ENCODE measurements around the gene COMMD6. TPM values are rescaled to one million over a fixed set of nuclear protein-coding genes. Genes with fewer than 3 reads are reported as not detected.

COMMD6 gene
- total RNA-seq, 1 experiment from 2014 or later = 384 TPM

DNA sequence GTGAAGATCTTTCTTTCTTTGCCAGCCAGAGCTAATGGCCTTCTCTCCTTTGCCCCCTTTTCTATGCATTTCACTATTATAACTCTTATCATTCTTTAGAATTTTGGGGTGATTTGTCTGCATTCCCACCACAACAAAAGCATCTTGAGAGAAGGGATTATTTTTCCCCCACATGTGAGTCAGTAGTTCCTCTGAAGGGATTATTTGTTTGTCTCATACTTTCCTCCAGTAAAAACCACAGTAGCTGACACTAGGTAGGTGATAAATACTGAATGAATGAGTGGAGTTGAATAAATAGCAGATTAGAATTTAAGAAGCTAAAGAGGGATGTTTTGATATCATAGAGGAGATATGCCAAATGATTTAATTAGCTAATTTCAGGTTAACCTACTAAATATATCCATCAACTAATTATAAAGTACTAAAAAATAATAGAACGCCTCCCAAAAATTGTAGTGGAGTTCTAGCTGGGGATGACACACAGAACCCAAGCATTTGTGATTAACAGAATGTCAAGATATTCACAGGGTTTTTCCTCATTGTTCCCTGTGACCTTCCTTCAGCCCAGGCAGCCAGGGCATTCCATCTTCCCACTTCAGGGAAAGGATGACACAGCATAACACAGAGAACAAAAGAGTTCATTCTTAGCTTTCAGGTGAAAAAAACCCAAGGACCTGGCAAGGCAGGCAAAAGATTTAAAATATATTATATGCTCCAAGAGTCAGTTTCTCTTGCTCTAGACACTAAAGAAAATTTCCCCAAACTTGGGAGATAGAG lies 52.2 kb downstream of the COMMD6 start:
- Histone ChIP-seq H4K20me1 (ENCODE audit: insufficient read depth, low read depth, low read length) (no peaks in the 10 kb centered on the region), H3K27me3 (ENCODE audit: low read length) (peaks cover 2% of the 10 kb centered on the region; the same call in 1 of the 2 replicates), H3K4me3 (ENCODE audit: low read length) (no peak overlapping the region), H3K36me3 (ENCODE audit: insufficient read depth, low read length) (no peaks in the 10 kb centered on the region), H3K4me2 (ENCODE audit: low read depth, low read length, poor library complexity, severe bottlenecking) (no peak overlapping the region), H2AFZ (ENCODE audit: low read length) (no peak overlapping the region), H3K4me1 (ENCODE audit: low read length) (peaks cover 22% of the 10 kb centered on the region), H3K27ac (ENCODE audit: low read length) (no peak overlapping the region), H3K9ac (ENCODE audit: low read length) (no peak overlapping the region), H3K79me2 (ENCODE audit: low read length) (no peaks in the 10 kb centered on the region), H3K9me3 (ENCODE audit: low read length) (no peaks in the 10 kb centered on the region), H3K9me2 (replicated peaks; ENCODE audit: insufficient read depth, low read length) (no peaks in the 10 kb centered on the region)
- no peak for DNase-seq

DNA sequence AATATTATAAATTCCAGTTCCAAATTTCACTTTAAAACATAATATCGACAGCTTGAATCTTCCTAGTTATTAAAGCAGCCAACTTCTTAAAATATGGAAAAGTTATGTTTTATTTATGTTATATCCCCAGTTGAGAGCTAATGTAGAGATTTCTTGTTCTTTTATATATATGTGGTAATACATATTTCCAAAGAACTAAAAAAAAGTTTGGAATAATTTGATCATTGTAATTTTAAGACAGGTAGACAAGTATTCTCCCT lies 54.9 kb downstream of the COMMD6 start:
- Histone ChIP-seq H3K27ac (ENCODE audit: low read length) (no peak overlapping the region), H3K9me2 (replicated peaks; ENCODE audit: insufficient read depth, low read length) (no peaks in the 10 kb centered on the region), H3K4me2 (ENCODE audit: low read depth, low read length, poor library complexity, severe bottlenecking) (peak overlapping the region; percentile 83), H3K79me2 (ENCODE audit: low read length) (no peaks in the 10 kb centered on the region), H3K4me3 (ENCODE audit: low read length) (peak overlapping the region; percentile 70), H3K9ac (ENCODE audit: low read length) (peak overlapping the region; percentile 13; the same call in 1 of the 2 replicates), H3K27me3 (ENCODE audit: low read length) (peaks cover 2% of the 10 kb centered on the region; the same call in 1 of the 2 replicates), H3K9me3 (ENCODE audit: low read length) (no peaks in the 10 kb centered on the region), H3K36me3 (ENCODE audit: insufficient read depth, low read length) (no peaks in the 10 kb centered on the region), H2AFZ (ENCODE audit: low read length) (no peak overlapping the region), H3K4me1 (ENCODE audit: low read length) (peaks cover 23% of the 10 kb centered on the region), H4K20me1 (ENCODE audit: insufficient read depth, low read depth, low read length) (no peaks in the 10 kb centered on the region)
- no peak for DNase-seq

DNA sequence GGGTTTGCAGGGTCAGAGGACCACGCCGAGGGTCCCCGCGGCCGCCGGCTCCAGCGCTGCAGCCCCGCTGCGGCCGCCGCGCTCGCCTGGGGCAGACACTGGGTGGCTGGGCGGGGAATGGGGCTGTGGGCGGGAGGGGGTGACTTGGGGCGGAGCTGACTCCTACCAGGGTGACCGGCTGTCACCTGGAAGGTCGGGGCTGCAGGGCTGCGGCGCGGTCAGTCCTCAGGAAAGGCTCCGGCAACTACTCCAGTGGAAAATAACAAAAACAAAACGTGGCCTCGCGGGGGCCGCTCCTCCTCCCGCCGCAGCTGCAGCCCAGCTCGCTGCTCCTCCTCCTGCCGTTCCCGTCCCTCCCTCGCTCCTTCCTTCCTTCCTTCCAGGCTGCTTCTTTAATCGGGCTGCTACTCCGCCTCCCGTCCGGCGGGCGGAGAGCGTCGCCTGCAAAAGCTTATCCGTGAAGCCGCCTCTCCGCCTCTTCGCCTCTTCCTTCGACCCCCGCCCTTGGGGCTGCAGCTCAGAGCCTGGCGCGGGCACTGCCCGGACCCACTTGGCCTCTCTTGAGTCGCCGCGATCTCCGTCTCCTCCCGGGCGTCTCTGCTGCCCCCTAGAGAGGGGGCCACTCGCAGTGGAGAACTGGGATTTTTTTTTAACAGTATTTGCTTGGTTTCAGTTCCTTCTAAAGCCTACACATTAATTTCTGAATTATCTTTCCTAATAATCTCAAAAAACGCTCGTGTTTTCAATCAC lies 55.4 kb downstream of the COMMD6 start, which contains the start of gene TBC1D4:
TSS of gene TBC1D4 (minus strand) at position 100 of the 750 bp plus-strand sequence. CDS start 402 bp downstream, outside the sequence.
- Histone ChIP-seq H3K79me2 (ENCODE audit: low read length) (no peaks in the 10 kb centered on the region), H3K9me2 (replicated peaks; ENCODE audit: insufficient read depth, low read length) (no peaks in the 10 kb centered on the region), H3K27ac (ENCODE audit: low read length) (no peak within 1 kb of the TSS), H3K4me1 (ENCODE audit: low read length) (peaks cover 23% of the 10 kb centered on the region), H3K9ac (ENCODE audit: low read length) (peak within 1 kb of the TSS; percentile 60), H3K4me3 (ENCODE audit: low read length) (peak within 1 kb of the TSS; percentile 70), H2AFZ (ENCODE audit: low read length) (peak within 1 kb of the TSS; percentile 82), H3K4me2 (ENCODE audit: low read depth, low read length, poor library complexity, severe bottlenecking) (peak within 1 kb of the TSS; percentile 83), H4K20me1 (ENCODE audit: insufficient read depth, low read depth, low read length) (no peaks in the 10 kb centered on the region), H3K27me3 (ENCODE audit: low read length) (peaks cover 2% of the 10 kb centered on the region; the same call in 1 of the 2 replicates), H3K36me3 (ENCODE audit: insufficient read depth, low read length) (no peaks in the 10 kb centered on the region), H3K9me3 (ENCODE audit: low read length) (no peaks in the 10 kb centered on the region)
- DNase-seq = peak; percentile 93

DNA sequence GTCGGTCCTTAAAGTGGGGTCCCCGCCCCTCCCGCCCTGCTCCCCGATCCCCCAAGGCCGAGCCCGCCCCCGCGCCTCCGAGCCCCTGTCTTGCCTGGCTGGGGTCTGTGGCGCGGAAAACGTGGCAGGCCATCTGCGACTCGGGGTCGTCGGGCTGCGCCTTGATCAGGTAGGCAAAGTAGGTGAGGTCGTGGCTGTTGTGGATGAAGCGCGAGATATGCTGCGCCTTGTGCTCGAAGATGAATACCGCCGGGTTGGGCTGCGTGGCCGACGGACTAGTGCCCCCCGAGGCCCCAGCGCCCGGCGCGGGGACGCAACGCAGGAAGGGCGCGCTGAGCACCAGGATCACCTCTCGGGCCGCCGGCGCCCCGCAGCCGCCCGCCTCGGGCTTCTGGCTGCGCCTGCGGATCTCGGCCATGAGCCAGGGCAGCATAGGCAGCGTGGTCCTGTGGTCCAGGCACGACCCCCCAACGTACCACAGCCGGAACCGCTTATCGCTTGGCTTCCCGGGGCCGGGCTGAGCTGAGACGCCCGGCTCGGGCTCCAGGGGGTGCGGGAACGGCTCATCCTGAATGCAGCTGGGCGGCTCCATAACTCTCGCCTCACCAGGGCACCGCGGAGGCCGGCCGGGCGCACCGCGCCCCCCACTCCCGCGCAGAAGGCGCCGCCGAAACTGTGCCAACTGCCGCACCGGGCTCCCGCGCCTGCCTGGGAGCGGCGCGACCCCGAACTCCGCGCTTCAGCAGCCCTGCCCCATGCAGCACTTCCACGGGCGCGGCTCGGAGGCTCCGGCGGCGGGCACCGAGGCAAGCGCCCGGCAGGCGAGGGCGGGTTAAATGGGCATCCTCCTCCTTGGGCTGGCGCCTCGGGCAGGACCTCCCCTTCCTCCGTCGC lies 56.2 kb downstream of the COMMD6 start:
- Histone ChIP-seq H3K27me3 (ENCODE audit: low read length) (peaks cover 2% of the 10 kb centered on the region; the same call in 1 of the 2 replicates), H3K79me2 (ENCODE audit: low read length) (no peaks in the 10 kb centered on the region), H2AFZ (ENCODE audit: low read length) (peak overlapping the region; percentile 82), H3K9ac (ENCODE audit: low read length) (peak overlapping the region; percentile 60), H3K4me2 (ENCODE audit: low read depth, low read length, poor library complexity, severe bottlenecking) (peak overlapping the region; percentile 83), H3K9me3 (ENCODE audit: low read length) (no peaks in the 10 kb centered on the region), H3K4me3 (ENCODE audit: low read length) (peak overlapping the region; percentile 70), H3K9me2 (replicated peaks; ENCODE audit: insufficient read depth, low read length) (no peaks in the 10 kb centered on the region), H3K27ac (ENCODE audit: low read length) (no peak overlapping the region), H3K4me1 (ENCODE audit: low read length) (peaks cover 23% of the 10 kb centered on the region), H3K36me3 (ENCODE audit: insufficient read depth, low read length) (no peaks in the 10 kb centered on the region), H4K20me1 (ENCODE audit: insufficient read depth, low read depth, low read length) (no peaks in the 10 kb centered on the region)
- DNase-seq = peak; percentile 50

DNA sequence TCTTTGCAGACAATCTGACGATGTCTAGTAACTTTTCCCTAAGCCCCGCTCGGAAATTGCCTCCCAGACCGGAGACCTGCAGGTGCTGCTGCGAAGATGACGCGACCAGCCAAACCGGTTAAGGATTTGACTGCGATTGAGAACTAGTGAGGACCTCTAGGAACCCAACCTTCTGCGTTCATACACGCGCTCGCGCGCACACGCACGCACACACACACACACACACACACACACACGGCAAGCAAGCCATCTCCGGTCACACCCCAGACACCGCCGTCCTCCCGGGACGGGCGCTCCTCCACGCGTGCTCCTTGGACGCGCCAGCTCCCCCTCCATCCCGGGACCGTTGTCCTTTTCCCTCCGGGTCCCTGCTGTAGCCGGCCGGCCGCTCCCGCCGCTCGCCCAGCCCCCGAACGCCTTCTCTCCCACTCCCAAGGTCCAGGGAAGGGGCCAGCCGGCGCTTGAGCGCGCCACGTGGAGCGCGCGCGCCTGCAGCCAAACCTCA lies 56.9 kb downstream of the COMMD6 start:
- no peaks in the 10 kb centered on the region for H3K36me3 ChIP-seq (ENCODE audit: insufficient read depth, low read length)
- H3K4me3 ChIP-seq (ENCODE audit: low read length) = peak overlapping the region; percentile 70
- H3K9me3 ChIP-seq (ENCODE audit: low read length) = no peaks in the 10 kb centered on the region
- no peak for DNase-seq
- no peak overlapping the region for H2AFZ ChIP-seq (ENCODE audit: low read length)
- H3K27ac ChIP-seq (ENCODE audit: low read length) = no peak overlapping the region
- H3K4me1 ChIP-seq (ENCODE audit: low read length) = peaks cover 23% of the 10 kb centered on the region
- H3K79me2 ChIP-seq (ENCODE audit: low read length) = no peaks in the 10 kb centered on the region
- no peaks in the 10 kb centered on the region for H3K9me2 ChIP-seq (replicated peaks; ENCODE audit: insufficient read depth, low read length)
- peaks cover 2% of the 10 kb centered on the region; the same call in 1 of the 2 replicates for H3K27me3 ChIP-seq (ENCODE audit: low read length)
- H3K4me2 ChIP-seq (ENCODE audit: low read depth, low read length, poor library complexity, severe bottlenecking) = peak overlapping the region; percentile 83
- H4K20me1 ChIP-seq (ENCODE audit: insufficient read depth, low read depth, low read length) = no peaks in the 10 kb centered on the region
- peak overlapping the region; percentile 33; the same call in 1 of the 2 replicates for H3K9ac ChIP-seq (ENCODE audit: low read length)

DNA sequence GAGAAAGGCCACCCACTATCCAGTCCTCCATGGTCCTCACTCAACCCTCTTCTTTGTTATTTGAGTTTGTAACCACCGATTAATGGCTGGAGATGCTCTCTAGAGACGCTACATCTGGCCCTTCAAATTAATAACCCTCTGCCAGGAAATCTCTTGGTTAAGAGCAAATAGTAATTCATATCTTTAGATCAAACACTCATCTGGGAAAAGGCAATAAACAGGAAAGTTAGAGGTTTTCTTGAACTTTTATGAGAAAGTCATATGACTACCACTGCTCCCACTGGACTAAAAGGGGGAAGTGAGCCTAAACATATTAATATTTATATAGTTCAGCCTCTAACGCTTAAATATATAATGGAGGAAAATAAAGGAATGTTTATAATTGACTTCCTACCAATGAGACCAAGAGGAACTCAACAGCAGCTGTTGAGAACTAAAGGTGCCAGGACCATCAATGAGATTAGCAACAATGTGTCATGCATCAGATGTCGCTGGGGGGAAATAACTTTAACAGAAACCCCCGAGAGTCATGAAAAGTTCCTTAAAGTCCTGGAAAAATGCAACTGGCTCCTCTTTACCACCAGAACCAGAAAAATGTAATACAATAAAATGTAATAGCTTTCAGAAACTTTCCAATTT lies 58.4 kb downstream of the COMMD6 start:
- DNase-seq = no peak

GRCh38 chr13:75478659-75479058 lies 59.0 kb downstream of the COMMD6 start:
- H3K27me3 ChIP-seq (ENCODE audit: low read length) = peaks cover 2% of the 10 kb centered on the region; the same call in 1 of the 2 replicates
- H3K4me1 ChIP-seq (ENCODE audit: low read length) = peaks cover 23% of the 10 kb centered on the region
- DNase-seq = no peak
- H3K36me3 ChIP-seq (ENCODE audit: insufficient read depth, low read length) = no peaks in the 10 kb centered on the region
- no peak overlapping the region for H3K4me2 ChIP-seq (ENCODE audit: low read depth, low read length, poor library complexity, severe bottlenecking)
- no peak overlapping the region for H3K4me3 ChIP-seq (ENCODE audit: low read length)
- H3K9me3 ChIP-seq (ENCODE audit: low read length) = no peaks in the 10 kb centered on the region
- H3K9ac ChIP-seq (ENCODE audit: low read length) = no peak overlapping the region
- H4K20me1 ChIP-seq (ENCODE audit: insufficient read depth, low read depth, low read length) = no peaks in the 10 kb centered on the region
- H2AFZ ChIP-seq (ENCODE audit: low read length) = no peak overlapping the region
- no peaks in the 10 kb centered on the region for H3K79me2 ChIP-seq (ENCODE audit: low read length)
- H3K27ac ChIP-seq (ENCODE audit: low read length) = no peak overlapping the region
- no peaks in the 10 kb centered on the region for H3K9me2 ChIP-seq (replicated peaks; ENCODE audit: insufficient read depth, low read length)

More for the DNA sequence above, 58.4 kb downstream of the COMMD6 start:
- no peak overlapping the region for H2AFZ ChIP-seq (ENCODE audit: low read length)
- no peak overlapping the region for H3K9ac ChIP-seq (ENCODE audit: low read length)
- no peaks in the 10 kb centered on the region for H3K36me3 ChIP-seq (ENCODE audit: insufficient read depth, low read length)
- H3K27me3 ChIP-seq (ENCODE audit: low read length) = peaks cover 2% of the 10 kb centered on the region; the same call in 1 of the 2 replicates
- no peaks in the 10 kb centered on the region for H3K9me2 ChIP-seq (replicated peaks; ENCODE audit: insufficient read depth, low read length)
- H3K27ac ChIP-seq (ENCODE audit: low read length) = no peak overlapping the region
- no peaks in the 10 kb centered on the region for H3K79me2 ChIP-seq (ENCODE audit: low read length)
- no peaks in the 10 kb centered on the region for H4K20me1 ChIP-seq (ENCODE audit: insufficient read depth, low read depth, low read length)
- H3K4me3 ChIP-seq (ENCODE audit: low read length) = no peak overlapping the region
- no peaks in the 10 kb centered on the region for H3K9me3 ChIP-seq (ENCODE audit: low read length)
- no peak overlapping the region for H3K4me2 ChIP-seq (ENCODE audit: low read depth, low read length, poor library complexity, severe bottlenecking)
- H3K4me1 ChIP-seq (ENCODE audit: low read length) = peaks cover 23% of the 10 kb centered on the region
